GM10248 (cell line): ENCODE measurements around the gene ULK2.

ENCODE experiments used
- CTCF ChIA-PET: fragments of 300-600 bp; sonication (Branson Sonifier 250); formaldehyde crosslinking; extraction: SDS; loops from one replicate; lab custom pipeline; 2021; ENCODE audit warnings: antibody characterized with exemption; lab: Yijun Ruan, JAX
- POLR2A ChIA-PET: fragments of 350-650 bp; sonication (Branson Sonifier 250); formaldehyde crosslinking; extraction: SDS; loops from one replicate; lab custom pipeline; 2020; ENCODE audit warnings: antibody characterized with exemption; lab: Yijun Ruan, JAX
- DNase-seq: peaks from one replicate; pipeline ENCODE4 v3.0.0; 2012; ENCODE audit errors: extremely low spot score
- CTCF ChIP-seq: IDR thresholded peaks from 2 replicates; pipeline ENCODE4 v1.5.1; 2012; ENCODE audit warnings: mild to moderate bottlenecking, low read depth; ENCODE audit errors: extremely low read depth, missing control alignments, control extremely low read depth

Gene ULK2

GRCh38 chr17:19738757-19739156 lies 129.0 kb downstream of the ULK2 start:
- ChIA-PET POLR2A (no interaction called here), CTCF (interaction anchor here (0.9 kb wide), 1 partner anchor 29 kb away, joined by 3 read pairs; no protein-coding TSS in a partner anchor)
- no peak for DNase-seq
- TF ChIP-seq CTCF: no peak

- ChIA-PET POLR2A (no interaction called here), CTCF (no interaction called here)
- DNase-seq: no peak
- TF ChIP-seq CTCF: no peak
These were observed 129.7 kb downstream of the ULK2 start for GRCh38 chr17:19738073-19738449.

- TF ChIP-seq CTCF: no peak
- ChIA-PET CTCF (interaction anchor here (3.5 kb wide), 1 partner anchor 8 kb away, joined by 13 read pairs; no protein-coding TSS in a partner anchor), POLR2A (no interaction called here)
- DNase-seq: no peak
These were observed 130.2 kb downstream of the ULK2 start for GRCh38 chr17:19737305-19738072.

GRCh38 chr17:19736071-19736470 lies 131.7 kb downstream of the ULK2 start:
- POLR2A ChIA-PET: no interaction called here
- TF ChIP-seq CTCF: no peak
- CTCF ChIA-PET: interaction anchor here (3.5 kb wide), 1 partner anchor 9 kb away, joined by 13 read pairs; no protein-coding TSS in a partner anchor
- no peak for DNase-seq

GRCh38 chr17:19733953-19734526 lies 133.7 kb downstream of the ULK2 start:
- ChIA-PET POLR2A (no interaction called here), CTCF (interaction anchor here (1.7 kb wide), 2 partner anchors 11 to 32 kb away, joined by 5 to 6 read pairs; no protein-coding TSS in a partner anchor)
- TF ChIP-seq CTCF: no peak
- no peak for DNase-seq

- no peak for DNase-seq
- CTCF ChIA-PET: interaction anchor here (0.7 to 4.9 kb wide), 2 partner anchors 12 to 35 kb away, joined by 3 to 38 read pairs; no protein-coding TSS in a partner anchor
- POLR2A ChIA-PET: no interaction called here
- no peak for TF ChIP-seq CTCF
These were observed 136.1 kb downstream of the ULK2 start for GRCh38 chr17:19731626-19732025.
